Measurements from ENCODE around the gene CAD. TPM values are rescaled to one million over a fixed set of nuclear protein-coding genes. Genes with fewer than 3 reads are reported as not detected.
A peak's percentile ranks its signal among the peaks of the same experiment; 100 is the strongest.

The CAD gene
- total RNA-seq = 10 to 100 TPM in 1 of 4 donors, 1 to 10 TPM in 3; 2.7 to 10.2 (median 7.1) TPM

- intact Hi-C loops (cut with DNase I; ENCODE audit: low total_unique reads) = loop anchor here (10.0 kb wide), 1 partner anchor 267 kb away; the partner anchor contains the start of gene IFT172
Measured at GRCh38 chr2:27217173-27218121, at the start of gene CAD. Gene CAD (plus strand): TSS chr2:27217369. CDS start chr2:27217552, 183 bp downstream.

GRCh38 chr2:27170581-27171337 is 46.4 kb upstream of the CAD start:
- DNase-seq = peak in 1 of 2 donors; percentile 12

More at GRCh38 chr2:27217173-27218121, at the start of gene CAD:
- Histone ChIP-seq H3K27me3 (no peaks in the 10 kb centered on the region), H3K4me3 (peak within 1 kb of the TSS; percentile 57 to 65 (median 63)), H3K9me3 (no peaks in the 10 kb centered on the region), H3K27ac (peak within 1 kb of the TSS; percentile 73 to 77 (median 74)), H3K36me3 (peaks cover 0 to 47% of the 10 kb centered on the region in 2 donors), H3K4me1 (peaks cover 11 to 21% of the 10 kb centered on the region in 2 donors)
- peak; percentile 63 for ATAC-seq
- in situ Hi-C loops (cut with MboI; ENCODE audit: low sequenced_read_pairs in 4 of 4) = loop anchor here in 1 of 4 donors (25.0 kb wide), 1 partner anchor 255 kb away; the partner anchor contains the start of gene MAPRE3
- peak; percentile 72 to 76 for DNase-seq
- TF ChIP-seq POLR2A (IDR thresholded peaks at IDR 0.05) = no peak
- TF ChIP-seq CTCF (IDR thresholded peaks at IDR 0.05 in 4 of 5, conservative IDR thresholded peaks at IDR 0.05 in 1 of 5) = peak in 4 of 5 experiments; percentile 10 to 34 (median 31)

GRCh38 chr2:27171351-27171848 is 45.8 kb upstream of the CAD start:
- no peak for ATAC-seq
- DNase-seq = no peak
- in situ Hi-C loops (cut with MboI; ENCODE audit: low sequenced_read_pairs in 4 of 4) = no loop called here
- Histone ChIP-seq H3K27ac (no peak overlapping the region), H3K4me1 (peaks cover 5 to 12% of the 10 kb centered on the region in 2 donors), H3K36me3 (no peaks in the 10 kb centered on the region), H3K4me3 (no peak overlapping the region), H3K27me3 (no peaks in the 10 kb centered on the region), H3K9me3 (no peaks in the 10 kb centered on the region)
- TF ChIP-seq POLR2A (IDR thresholded peaks at IDR 0.05) (no peak), CTCF (IDR thresholded peaks at IDR 0.05 in 4 of 5, conservative IDR thresholded peaks at IDR 0.05 in 1 of 5) (no peak)
- intact Hi-C loops (cut with DNase I; ENCODE audit: low total_unique reads) = no loop called here

More at GRCh38 chr2:27170581-27171337, 46.4 kb upstream of the CAD start:
- no peaks in the 10 kb centered on the region for H3K27me3 ChIP-seq
- no peak for TF ChIP-seq POLR2A (IDR thresholded peaks at IDR 0.05)
- TF ChIP-seq CTCF (IDR thresholded peaks at IDR 0.05 in 4 of 5, conservative IDR thresholded peaks at IDR 0.05 in 1 of 5) = no peak
- H3K9me3 ChIP-seq = no peaks in the 10 kb centered on the region
- in situ Hi-C loops (cut with MboI; ENCODE audit: low sequenced_read_pairs in 4 of 4) = no loop called here
- H3K27ac ChIP-seq = no peak overlapping the region
- peaks cover 5 to 12% of the 10 kb centered on the region in 2 donors for H3K4me1 ChIP-seq
- H3K4me3 ChIP-seq = no peak overlapping the region
- peak; percentile 37 to 81 for ATAC-seq
- no peaks in the 10 kb centered on the region for H3K36me3 ChIP-seq
- intact Hi-C loops (cut with DNase I; ENCODE audit: low total_unique reads) = loop anchor here (1.0 kb wide), 1 partner anchor 21 kb away; no protein-coding TSS in a partner anchor

- H3K36me3 ChIP-seq = no peaks in the 10 kb centered on the region
- intact Hi-C loops (cut with DNase I; ENCODE audit: low total_unique reads) (no loop called here), in situ Hi-C loops (cut with MboI; ENCODE audit: low sequenced_read_pairs in 4 of 4) (loop anchor here in 1 of 4 donors (25.0 kb wide), 1 partner anchor 212 kb away; the partner anchor contains the start of gene MAPRE3)
- no peak for TF ChIP-seq CTCF (IDR thresholded peaks at IDR 0.05 in 4 of 5, conservative IDR thresholded peaks at IDR 0.05 in 1 of 5)
- TF ChIP-seq POLR2A (IDR thresholded peaks at IDR 0.05) = no peak
- H3K4me1 ChIP-seq = peaks cover 5 to 12% of the 10 kb centered on the region in 2 donors
- DNase-seq = no peak
- H3K4me3 ChIP-seq = no peak overlapping the region
- H3K9me3 ChIP-seq = no peaks in the 10 kb centered on the region
- ATAC-seq = no peak
- no peak overlapping the region for H3K27ac ChIP-seq
- no peaks in the 10 kb centered on the region for H3K27me3 ChIP-seq
Measured at GRCh38 chr2:27174638-27175037, 42.5 kb upstream of the CAD start.
